IPS-18a (cell line): ENCODE results near the gene PSD2.

Source experiments
- H3K27ac ChIP-seq: one replicate; pipeline ENCODE4 v1.5.1; 2013; ENCODE audit warnings: low read length
- H3K27me3 ChIP-seq: one replicate; pipeline ENCODE4 v1.6.1; 2013; ENCODE audit warnings: mild to moderate bottlenecking, low read length; ENCODE audit not compliant: control insufficient read depth, insufficient read depth
- H3K36me3 ChIP-seq: one replicate; pipeline ENCODE4 v1.6.1; 2013; ENCODE audit warnings: low read depth, low read length; ENCODE audit not compliant: control insufficient read depth
- H3K4me1 ChIP-seq: one replicate; pipeline ENCODE4 v1.6.1; 2013; ENCODE audit warnings: low read depth, low read length; ENCODE audit not compliant: control insufficient read depth
- H3K4me3 ChIP-seq: one replicate; pipeline ENCODE4 v1.5.1; 2013; ENCODE audit warnings: low read length
- H3K9ac ChIP-seq: one replicate; pipeline ENCODE4 v1.6.1; 2013; ENCODE audit warnings: mild to moderate bottlenecking, low read length, moderate library complexity
- H3K9me3 ChIP-seq: one replicate; pipeline ENCODE4 v1.6.1; 2013; ENCODE audit warnings: low read depth, low read length; ENCODE audit not compliant: control insufficient read depth

Gene PSD2

GRCh38 chr5:139757727-139758509, 37.7 kb upstream of the PSD2 start:
- Histone ChIP-seq H3K9me3 (no peaks in the 10 kb centered on the region), H3K4me3 (no peak overlapping the region), H3K9ac (no peak overlapping the region), H3K27ac (no peak overlapping the region), H3K4me1 (peaks cover 16% of the 10 kb centered on the region), H3K36me3 (no peaks in the 10 kb centered on the region), H3K27me3 (peaks cover 63% of the 10 kb centered on the region)

GRCh38 chr5:139758510-139759075, 37.0 kb upstream of the PSD2 start:
- Histone ChIP-seq H3K9me3 (no peaks in the 10 kb centered on the region), H3K9ac (no peak overlapping the region), H3K4me1 (peaks cover 17% of the 10 kb centered on the region), H3K4me3 (no peak overlapping the region), H3K27me3 (peaks cover 63% of the 10 kb centered on the region), H3K36me3 (no peaks in the 10 kb centered on the region), H3K27ac (no peak overlapping the region)

GRCh38 chr5:139759219-139759721, 36.3 kb upstream of the PSD2 start:
- H3K27ac ChIP-seq = no peak overlapping the region
- H3K36me3 ChIP-seq = no peaks in the 10 kb centered on the region
- H3K9ac ChIP-seq = no peak overlapping the region
- H3K9me3 ChIP-seq = no peaks in the 10 kb centered on the region
- H3K4me1 ChIP-seq = peaks cover 17% of the 10 kb centered on the region
- H3K4me3 ChIP-seq = no peak overlapping the region
- peaks cover 65% of the 10 kb centered on the region for H3K27me3 ChIP-seq

DNA sequence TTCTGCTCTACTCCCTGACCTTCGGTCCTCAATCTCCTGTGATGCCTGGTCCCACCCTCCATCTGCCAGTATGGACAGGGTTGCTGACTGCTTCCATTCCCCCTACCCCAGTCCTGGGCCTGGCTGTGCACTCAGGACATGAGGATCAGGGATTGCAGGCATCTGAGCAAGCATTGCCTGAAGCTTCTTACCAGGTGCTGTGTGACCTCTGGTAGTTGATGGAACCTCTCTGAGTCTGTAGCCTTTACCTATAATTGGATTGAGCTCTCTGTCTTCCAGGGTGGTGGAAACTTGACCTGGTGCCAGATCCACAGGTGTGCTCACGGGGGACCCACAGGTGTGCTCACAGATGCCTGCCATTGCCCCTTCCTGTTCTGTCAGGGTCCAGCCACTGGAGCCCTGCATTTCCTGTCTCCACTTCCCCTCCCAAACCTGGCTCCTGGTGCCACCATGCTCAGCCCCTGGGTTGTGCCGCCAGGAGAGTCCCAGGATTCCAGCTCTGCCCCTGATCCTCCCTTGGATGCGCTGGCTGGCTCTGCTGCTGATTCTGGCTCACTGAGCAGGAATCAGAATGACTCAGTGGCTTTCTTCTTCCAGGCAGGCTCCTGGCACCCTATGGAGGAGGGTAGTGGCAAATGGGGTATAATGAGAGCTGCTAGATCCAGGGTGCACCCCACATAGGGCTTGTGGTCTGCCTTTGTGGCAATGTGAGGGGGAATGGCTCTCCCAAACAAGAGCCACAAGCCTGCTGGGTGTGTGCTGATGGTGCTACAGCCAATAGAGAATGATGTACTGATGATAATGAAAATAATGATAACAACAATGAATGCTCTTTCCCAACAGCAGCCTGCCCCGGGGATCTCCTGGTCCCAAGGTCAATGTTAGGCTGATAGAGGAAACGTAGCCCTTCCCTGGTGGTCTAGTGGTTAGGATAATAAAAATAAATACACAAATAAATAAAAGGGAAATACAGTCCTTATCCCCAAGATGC, 35.2 kb upstream of the PSD2 start:
- Histone ChIP-seq H3K9me3 (no peaks in the 10 kb centered on the region), H3K27me3 (peaks cover 65% of the 10 kb centered on the region), H3K4me1 (peaks cover 21% of the 10 kb centered on the region), H3K4me3 (no peak overlapping the region), H3K36me3 (no peaks in the 10 kb centered on the region), H3K27ac (no peak overlapping the region), H3K9ac (no peak overlapping the region)

DNA sequence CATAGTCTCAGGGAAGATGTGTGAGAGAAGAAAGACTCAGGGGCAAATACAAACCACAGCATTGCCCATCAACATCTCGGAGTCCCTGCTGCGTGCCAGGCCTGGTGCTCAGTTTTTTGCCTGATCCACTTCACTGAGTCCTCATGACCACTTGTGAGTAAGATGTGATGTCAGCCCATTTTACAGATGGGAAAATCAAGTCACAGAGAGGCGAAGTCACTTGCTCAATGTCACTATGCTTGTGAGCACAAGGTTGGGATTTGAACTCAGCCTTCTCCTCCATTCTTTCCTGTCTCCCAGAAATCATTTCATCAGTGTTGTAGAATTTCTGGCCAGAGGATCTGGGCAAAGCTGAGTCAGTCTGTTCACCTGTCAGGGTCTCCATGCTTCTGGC, 34.6 kb upstream of the PSD2 start:
- H3K27me3 ChIP-seq = peaks cover 61% of the 10 kb centered on the region
- no peak overlapping the region for H3K9ac ChIP-seq
- H3K36me3 ChIP-seq = no peaks in the 10 kb centered on the region
- no peak overlapping the region for H3K4me3 ChIP-seq
- H3K4me1 ChIP-seq = peaks cover 19% of the 10 kb centered on the region
- no peak overlapping the region for H3K27ac ChIP-seq
- no peaks in the 10 kb centered on the region for H3K9me3 ChIP-seq

DNA sequence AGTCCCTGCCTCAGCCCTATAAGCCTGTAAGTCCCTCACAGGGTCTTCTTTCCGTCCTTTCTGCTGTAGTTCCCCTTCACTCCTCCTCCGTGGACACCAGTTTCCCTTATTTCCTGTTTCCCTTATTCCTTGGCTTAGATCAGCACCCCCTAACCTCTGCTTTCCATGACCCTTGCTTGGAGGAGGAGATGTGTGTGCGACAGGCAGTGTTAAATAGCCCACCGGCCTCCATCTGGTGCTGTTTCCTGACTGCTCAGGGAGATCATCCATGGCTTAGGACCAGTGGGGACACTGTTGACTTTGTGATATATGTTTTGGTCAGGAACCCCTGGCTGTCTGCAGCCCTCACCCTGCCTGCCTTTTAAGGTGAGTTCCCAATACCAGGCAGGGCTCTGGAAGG, 34.1 kb upstream of the PSD2 start:
- Histone ChIP-seq H3K27me3 (peaks cover 61% of the 10 kb centered on the region), H3K9me3 (no peaks in the 10 kb centered on the region), H3K27ac (no peak overlapping the region)

DNA sequence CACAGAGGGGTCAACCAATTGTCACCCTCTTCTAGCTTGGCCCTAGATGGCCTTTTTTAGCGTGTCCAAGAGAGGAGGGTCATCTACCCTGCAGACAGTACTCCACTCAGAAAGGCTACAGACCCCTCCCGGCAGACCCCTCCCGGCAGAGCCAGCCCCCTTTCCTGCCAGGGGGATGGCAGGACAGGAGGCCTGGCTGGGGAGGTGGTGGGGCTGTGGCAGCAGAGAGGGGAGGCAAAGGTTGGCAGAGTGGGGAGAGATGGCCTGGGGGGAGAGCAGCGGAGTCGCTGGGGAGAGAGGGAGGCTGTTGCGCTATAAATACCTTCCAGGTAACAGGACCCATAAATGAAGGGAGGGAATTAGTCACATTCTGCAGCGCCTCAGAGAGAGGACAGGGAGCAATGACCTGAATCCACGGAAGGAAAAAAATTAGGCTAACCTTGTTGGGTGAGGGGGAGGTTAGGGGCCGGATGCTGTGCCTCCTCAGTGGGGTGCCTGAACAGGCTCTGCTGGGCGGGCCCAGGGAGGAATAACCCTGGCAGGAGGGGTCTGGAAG, 32.9 kb upstream of the PSD2 start:
- Histone ChIP-seq H3K4me3 (no peak overlapping the region), H3K9ac (no peak overlapping the region), H3K4me1 (peaks cover 14% of the 10 kb centered on the region), H3K27ac (no peak overlapping the region), H3K36me3 (no peaks in the 10 kb centered on the region), H3K9me3 (no peaks in the 10 kb centered on the region), H3K27me3 (peaks cover 50% of the 10 kb centered on the region)

More for the DNA sequence above, 34.1 kb upstream of the PSD2 start:
- Histone ChIP-seq H3K4me3 (no peak overlapping the region), H3K36me3 (no peaks in the 10 kb centered on the region), H3K4me1 (peaks cover 16% of the 10 kb centered on the region), H3K9ac (no peak overlapping the region)

DNA sequence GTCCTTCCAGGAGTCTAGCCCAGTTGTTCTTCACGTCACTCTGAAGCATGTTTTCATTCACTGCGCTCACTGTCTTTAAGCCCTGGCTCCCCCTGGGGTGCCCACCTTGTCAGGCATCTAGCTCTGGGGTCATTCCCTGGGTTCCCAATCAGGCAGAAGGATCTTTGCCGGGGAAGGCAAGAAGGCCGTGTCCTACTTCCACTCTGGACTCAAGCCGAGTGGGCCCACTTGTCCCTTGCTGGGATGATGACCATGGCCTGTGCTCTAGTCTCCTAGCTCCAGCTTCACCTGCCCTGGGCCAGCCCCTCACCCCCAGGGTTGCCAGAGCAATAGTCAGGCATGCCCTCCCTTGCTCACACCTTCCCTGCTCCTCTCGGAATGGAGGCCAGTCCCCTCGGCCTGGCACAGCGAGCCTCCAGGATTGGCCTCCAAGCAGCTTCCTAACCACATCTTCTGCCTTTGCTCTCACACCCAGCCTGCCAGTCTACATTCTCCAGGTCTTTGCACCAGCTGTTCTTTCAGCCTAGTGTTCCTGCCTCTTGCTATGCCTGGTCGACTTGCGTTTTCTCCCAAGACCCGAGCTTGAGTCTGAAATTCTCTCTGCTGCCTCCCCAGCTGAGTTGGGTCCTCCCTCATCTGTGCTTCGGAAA, 32.2 kb upstream of the PSD2 start:
- H3K27ac ChIP-seq = no peak overlapping the region
- H3K9me3 ChIP-seq = no peaks in the 10 kb centered on the region
- H3K9ac ChIP-seq = no peak overlapping the region
- H3K4me3 ChIP-seq = no peak overlapping the region
- H3K36me3 ChIP-seq = no peaks in the 10 kb centered on the region
- peaks cover 14% of the 10 kb centered on the region for H3K4me1 ChIP-seq
- peaks cover 43% of the 10 kb centered on the region for H3K27me3 ChIP-seq

GRCh38 chr5:139763930-139764791, 31.4 kb upstream of the PSD2 start:
- no peaks in the 10 kb centered on the region for H3K36me3 ChIP-seq
- no peak overlapping the region for H3K27ac ChIP-seq
- H3K4me1 ChIP-seq = peaks cover 14% of the 10 kb centered on the region
- no peak overlapping the region for H3K9ac ChIP-seq
- H3K27me3 ChIP-seq = peaks cover 36% of the 10 kb centered on the region
- no peak overlapping the region for H3K4me3 ChIP-seq
- H3K9me3 ChIP-seq = no peaks in the 10 kb centered on the region

DNA sequence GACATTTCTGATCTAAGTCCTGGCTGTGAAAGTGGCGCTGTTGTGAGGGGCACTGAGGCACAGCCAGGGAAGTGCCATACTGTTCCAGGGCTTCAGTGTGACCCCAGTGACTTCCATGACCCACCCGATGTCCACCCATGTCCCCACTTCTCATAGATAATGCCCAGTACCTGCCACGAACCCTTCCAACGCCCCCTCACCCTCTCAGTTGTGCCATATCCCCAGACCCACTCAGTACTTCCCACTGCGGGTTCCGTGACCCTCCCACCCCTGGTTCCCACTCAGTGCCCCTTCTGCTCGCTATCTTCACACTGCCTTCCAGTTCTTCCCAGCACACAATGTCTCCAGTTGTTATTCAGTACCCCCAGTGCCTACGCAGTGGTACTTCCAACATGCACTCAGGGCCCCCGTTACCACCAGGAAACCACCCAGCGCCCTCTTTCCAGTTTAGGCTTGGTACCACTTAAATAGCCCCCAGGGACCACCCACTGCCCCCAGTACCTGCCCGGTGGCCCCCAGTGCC, 30.7 kb upstream of the PSD2 start:
- H3K36me3 ChIP-seq = no peaks in the 10 kb centered on the region
- no peak overlapping the region for H3K4me3 ChIP-seq
- no peaks in the 10 kb centered on the region for H3K9me3 ChIP-seq
- no peak overlapping the region for H3K9ac ChIP-seq
- H3K27me3 ChIP-seq = peaks cover 36% of the 10 kb centered on the region
- H3K27ac ChIP-seq = no peak overlapping the region
- peaks cover 14% of the 10 kb centered on the region for H3K4me1 ChIP-seq
